HepG2 (cell line): ENCODE measurements around the gene LHFPL2. TPM values are rescaled to one million over a fixed set of nuclear protein-coding genes. Genes with fewer than 3 reads are reported as not detected.

Experiments used
- ATAC-seq: fragments of 200-7000 bp; cut with Tn5 transposase; 3 replicates; pipeline ENCODE4 v1.9.1; 2020; ENCODE audit warnings: mild to moderate bottlenecking, moderate library complexity
- BruUV-seq: library from RNA; stranded (reverse); fragments of 400-500 nt; replicated peaks from 2 replicates; lab custom pipeline; 2021; lab: Mats Ljungman, UMichigan
- CTCF ChIA-PET: fragments of 300-600 bp; formaldehyde crosslinking; extraction: SDS; loops from one replicate; lab custom pipeline; 2021; ENCODE audit warnings: low total read pairs, inconsistent platforms, low intra/inter-chr PET ratio; lab: Yijun Ruan, JAX
- POLR2A ChIA-PET: fragments of 350-600 bp; sonication (Branson Sonifier 250); formaldehyde crosslinking; loops from one replicate; lab custom pipeline; 2020; ENCODE audit warnings: antibody characterized with exemption, inconsistent platforms; lab: Yijun Ruan, JAX
- DNase-seq: peaks from one replicate; pipeline ENCODE4 v3.0.0-alpha.2; 2015; ENCODE audit warnings: low spot score
- FAIRE-seq: peaks from 3 replicates; lab custom pipeline; 2011; peaks lifted over from hg19 to GRCh38; lab: Jason Lieb, UNC
- H2AFZ ChIP-seq: one replicate; pipeline ENCODE4 v1.6.1; 2011; ENCODE audit warnings: low read length, inconsistent platforms
- H3K27ac ChIP-seq: fragments of 300-600 bp; 3 replicates; pipeline ENCODE4 v1.8.0; 2011; ENCODE audit warnings: mixed run types, mild to moderate bottlenecking, mixed read lengths, low read length, inconsistent platforms; ENCODE audit not compliant: insufficient read depth; ENCODE audit errors: extremely low read length
- H3K27me3 ChIP-seq, 2 experiments: fragments of 200-600 bp in 1 of 2; 2 replicates in 1 of 2; 3 replicates in 1 of 2; pipeline versions ENCODE4 v1.6.0 to v1.8.0; 2011; ENCODE audit warnings: low read length in 2 of 2, mild to moderate bottlenecking in 2 of 2, moderate library complexity in 2 of 2, inconsistent platforms in 1 of 2; ENCODE audit not compliant: insufficient read depth in 2 of 2, control insufficient read depth in 1 of 2
- H3K36me3 ChIP-seq, 2 experiments: fragments of 200-600 bp in 1 of 2; replicated peaks in 1 of 2; 2 replicates in 1 of 2; 3 replicates in 1 of 2; pipeline versions ENCODE4 v1.5.1 to v1.8.0; 2011; ENCODE audit warnings: low read length in 2 of 2, inconsistent platforms in 1 of 2; ENCODE audit not compliant: insufficient read depth in 2 of 2, control insufficient read depth in 1 of 2
- H3K4me1 ChIP-seq: 2 replicates; pipeline ENCODE4 v1.5.1; 2012; ENCODE audit warnings: low read length, inconsistent platforms; ENCODE audit not compliant: insufficient read depth
- H3K4me2 ChIP-seq: 2 replicates; pipeline ENCODE4 v1.6.0; 2011; ENCODE audit warnings: low read depth, low read length, inconsistent platforms
- H3K4me3 ChIP-seq, 3 experiments: fragments of 200-600 bp in 1 of 3; sonication (generic), shearing (Covaris generic) in 1 of 3; replicated peaks in 1 of 3; 2 replicates each; pipeline ENCODE4 v1.5.1; 2011 to 2016; ENCODE audit warnings: low read length in 3 of 3, inconsistent platforms in 2 of 3, low read depth in 2 of 3, mild to moderate bottlenecking in 2 of 3, control low read depth in 1 of 3, mixed read lengths in 1 of 3; ENCODE audit not compliant: insufficient read depth in 1 of 3
- H3K79me2 ChIP-seq: one replicate; pipeline ENCODE4 v1.6.1; 2011; ENCODE audit warnings: low read length, inconsistent platforms; ENCODE audit not compliant: insufficient read depth
- H3K9ac ChIP-seq: 2 replicates; pipeline ENCODE4 v1.6.0; 2011; ENCODE audit warnings: mild to moderate bottlenecking, low read depth, low read length, inconsistent platforms; ENCODE audit not compliant: insufficient read depth
- H3K9me3 ChIP-seq: 2 replicates; pipeline ENCODE4 v1.5.1; 2012; ENCODE audit warnings: mild to moderate bottlenecking, low read length
- H4K20me1 ChIP-seq: 2 replicates; pipeline ENCODE4 v1.6.0; 2011; ENCODE audit warnings: inconsistent platforms, mild to moderate bottlenecking, low read length, moderate library complexity; ENCODE audit not compliant: insufficient read depth
- KDM5A ChIP-seq: fragments of 200-600 bp; sonication (generic); IDR thresholded peaks from 2 replicates; pipeline ENCODE4 v1.7.0; 2018; ENCODE audit warnings: antibody characterized with exemption, mild to moderate bottlenecking, low read length, borderline replicate concordance
- WGBS: methylation state at CpG from one replicate; pipeline ENCODE4 v1.1.6; 2017; ENCODE audit warnings: low lambda C conversion rate; 5-methylcytosine and 5-hydroxymethylcytosine counted together
- in situ Hi-C: cut with HindIII; loops from 2 replicates; pipeline ENCODE4 v1.10.0; 2017; ENCODE audit warnings: low pct_unique_long_range_greater_than_20kb; ENCODE audit not compliant: extremely low pct_ligation_motif_present
- intact Hi-C: fragments of 100-400 bp; cut with micrococcal nuclease; formaldehyde crosslinking; loops from one replicate; pipeline ENCODE4 v1.10.0; 2022; ENCODE audit not compliant: unreplicated experiment
- polyA plus RNA-seq, 8 experiments: library from polyadenylated mRNA; depleted of rRNA in 3 of 8; stranded (reverse) in 7 of 8; unstranded in 1 of 8; fragments of >200 nt; fragmentation: Illumina TruSeq in 4 of 8; extraction: Trizol in 4 of 8; gene quantifications; 2 replicates each; pipeline versions ENCODE4 v1.2.1 to v1.2.3, GENCODE V29; 2011 to 2016; ENCODE audit warnings: low read depth in 4 of 8, missing spikeins in 1 of 8, mixed read lengths in 1 of 8; ENCODE audit not compliant: insufficient read depth in 1 of 8
- total RNA-seq, 5 experiments: library from RNA; depleted of rRNA; stranded (reverse); fragments of >200 nt; fragmentation: Illumina TruSeq; extraction: Trizol; gene quantifications; 2 replicates each; pipeline ENCODE4 v1.2.3, GENCODE V29; 2016; ENCODE audit warnings: low read depth in 1 of 5
- TF ChIP-seq, protein P1 (sequence below): sonication (generic); IDR thresholded peaks from 2 replicates; pipeline ENCODE4 v1.6.1; 2016; ENCODE audit warnings: low read depth, borderline replicate concordance
- TF ChIP-seq, protein P2 (sequence below), 2 experiments: sonication (generic) in 1 of 2; formaldehyde crosslinking in 1 of 2; IDR thresholded peaks; 2 replicates each; pipeline versions ENCODE4 v1.4.0 to v1.6.1; 2018 to 2020; ENCODE audit warnings: missing genetic modification reagents in 2 of 2, borderline replicate concordance in 1 of 2, low read depth in 1 of 2, mild to moderate bottlenecking in 1 of 2, missing biosample characterization in 1 of 2

The LHFPL2 gene
- total and polyA plus RNA-seq, 2 of the 13 experiments (the other 11 are each of a cell fraction or from before 2014, with no cell fraction given): 6.0 to 20.0 TPM

DNA sequence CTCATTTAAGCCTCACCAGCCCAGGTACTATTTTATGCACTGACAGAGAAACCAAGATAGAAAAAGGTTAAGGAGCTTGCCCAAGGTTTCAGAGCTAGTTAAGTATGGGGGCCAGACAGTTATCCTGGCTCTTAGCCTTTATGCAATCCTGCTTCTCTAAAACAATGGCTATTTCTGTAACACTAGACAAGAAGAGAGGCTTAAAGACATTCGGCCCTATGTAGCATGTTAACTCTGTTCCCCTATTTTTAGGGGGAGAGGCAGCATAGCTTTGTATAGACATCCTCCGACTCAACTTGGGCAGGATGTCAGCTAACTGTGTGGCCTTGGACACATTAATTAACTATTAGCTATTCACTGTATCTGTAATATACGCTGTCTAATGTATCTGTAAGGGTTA is 54.6 kb downstream of the LHFPL2 start:
- BruUV-seq: no TSS peak
- ChIA-PET CTCF (no interaction called here), POLR2A (interaction anchor here (0.9 to 2.7 kb wide), 5 partner anchors 16 to 75 kb away, joined by 3 to 9 read pairs (median 6); no protein-coding TSS in a partner anchor)
- Histone ChIP-seq H4K20me1 (no peaks in the 10 kb centered on the region), H3K4me2 (no peak overlapping the region), H3K36me3 (peaks cover 0 to 4% of the 10 kb centered on the region in 2 experiments; a peak in 2 of 5 replicates), H2AFZ (no peak overlapping the region), H3K4me1 (peaks cover 95% of the 10 kb centered on the region), H3K27ac (peak overlapping the region; percentile 73), H3K9ac (no peak overlapping the region), H3K9me3 (no peaks in the 10 kb centered on the region), H3K4me3 (no peak overlapping the region), H3K79me2 (peaks cover 52% of the 10 kb centered on the region), H3K27me3 (no peaks in the 10 kb centered on the region)
- no peak for FAIRE-seq
- ATAC-seq: no peak
- in situ Hi-C loops: no loop called here
- 76% methylated on average over 3 of the region's 3 CpGs for WGBS
- DNase-seq: no peak
- TF ChIP-seq KDM5A: no peak
- intact Hi-C loops: no loop called here

DNA sequence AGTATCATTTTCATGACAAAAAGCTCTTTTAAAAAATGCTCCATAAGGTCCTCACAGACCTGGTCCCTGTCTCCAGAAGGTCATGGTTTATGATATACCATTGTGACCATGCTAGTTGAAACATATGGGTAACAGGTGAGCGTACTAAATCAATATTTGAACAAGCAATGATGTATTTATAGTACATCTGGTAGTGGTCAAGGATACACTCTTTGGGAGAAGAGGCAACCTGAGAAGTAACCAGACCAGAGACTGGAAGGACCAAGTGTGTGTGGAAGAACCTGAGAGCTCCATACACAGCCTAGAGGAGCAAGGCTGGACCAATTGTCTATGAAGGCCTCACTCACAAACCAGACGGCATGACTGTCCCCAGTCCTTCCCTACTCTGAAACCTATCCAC is 55.1 kb downstream of the LHFPL2 start:
- Histone ChIP-seq H3K4me2 (peak overlapping the region; percentile 13; the same call in 1 of the 2 replicates), H3K9me3 (no peaks in the 10 kb centered on the region)

More for the DNA sequence above, 55.1 kb downstream of the LHFPL2 start:
- ATAC-seq: peak; percentile 16; the same call in 1 of the 3 replicates
- H3K4me3 ChIP-seq: no peak overlapping the region
- intact Hi-C loops: no loop called here
- peaks cover 0 to 4% of the 10 kb centered on the region in 2 experiments; a peak in 2 of 5 replicates for H3K36me3 ChIP-seq
- H3K4me1 ChIP-seq: peaks cover 95% of the 10 kb centered on the region
- no peak for FAIRE-seq
- no peak for DNase-seq
- TF ChIP-seq, protein P1, sequence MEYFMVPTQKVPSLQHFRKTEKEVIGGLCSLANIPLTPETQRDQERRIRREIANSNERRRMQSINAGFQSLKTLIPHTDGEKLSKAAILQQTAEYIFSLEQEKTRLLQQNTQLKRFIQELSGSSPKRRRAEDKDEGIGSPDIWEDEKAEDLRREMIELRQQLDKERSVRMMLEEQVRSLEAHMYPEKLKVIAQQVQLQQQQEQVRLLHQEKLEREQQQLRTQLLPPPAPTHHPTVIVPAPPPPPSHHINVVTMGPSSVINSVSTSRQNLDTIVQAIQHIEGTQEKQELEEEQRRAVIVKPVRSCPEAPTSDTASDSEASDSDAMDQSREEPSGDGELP: peak; percentile 29; the same call in 1 of the 2 replicates
- TF ChIP-seq, protein P2, sequence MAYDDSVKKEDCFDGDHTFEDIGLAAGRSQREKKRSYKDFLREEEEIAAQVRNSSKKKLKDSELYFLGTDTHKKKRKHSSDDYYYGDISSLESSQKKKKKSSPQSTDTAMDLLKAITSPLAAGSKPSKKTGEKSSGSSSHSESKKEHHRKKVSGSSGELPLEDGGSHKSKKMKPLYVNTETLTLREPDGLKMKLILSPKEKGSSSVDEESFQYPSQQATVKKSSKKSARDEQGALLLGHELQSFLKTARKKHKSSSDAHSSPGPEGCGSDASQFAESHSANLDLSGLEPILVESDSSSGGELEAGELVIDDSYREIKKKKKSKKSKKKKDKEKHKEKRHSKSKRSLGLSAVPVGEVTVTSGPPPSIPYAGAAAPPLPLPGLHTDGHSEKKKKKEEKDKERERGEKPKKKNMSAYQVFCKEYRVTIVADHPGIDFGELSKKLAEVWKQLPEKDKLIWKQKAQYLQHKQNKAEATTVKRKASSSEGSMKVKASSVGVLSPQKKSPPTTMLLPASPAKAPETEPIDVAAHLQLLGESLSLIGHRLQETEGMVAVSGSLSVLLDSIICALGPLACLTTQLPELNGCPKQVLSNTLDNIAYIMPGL (CRISPR knock-in tag; IDR thresholded peaks at IDR 0.05; ENCODE audit: borderline replicate concordance in 1 of 2, low read depth in 1 of 2): no peak
- TF ChIP-seq, all 625 proteins: peak for 1
- Histone ChIP-seq H4K20me1 (no peaks in the 10 kb centered on the region), H2AFZ (no peak overlapping the region), H3K27ac (peak overlapping the region; percentile 24), H3K27me3 (no peaks in the 10 kb centered on the region), H3K9ac (no peak overlapping the region), H3K79me2 (peaks cover 47% of the 10 kb centered on the region)
- no TSS peak for BruUV-seq
- WGBS: 61% methylated on average over 2 of the region's 2 CpGs
- ChIA-PET CTCF (no interaction called here), POLR2A (interaction anchor here (1.4 to 2.7 kb wide), 5 partner anchors 8 to 75 kb away, joined by 4 to 9 read pairs (median 7); no protein-coding TSS in a partner anchor)
- in situ Hi-C loops: no loop called here
